Stimulated activated CD4-positive, alpha-beta T cell treated with anti-CD3 and anti-CD28 coated beads, Interleukin-1b, Interleukin-23, amount 100 ng/mL, for 48 hours (primary cell): Measurements from ENCODE around the gene FGD1.
"Not testable (repeated sequence)": the region's sequence is repeated elsewhere in the genome, so short reads cannot be mapped to it uniquely, and the experiment has no call there.

ENCODE experiments used
- DNase-seq: peaks from one replicate; pipeline ENCODE4 v3.0.0-alpha.2; 2020

The FGD1 gene

DNA sequence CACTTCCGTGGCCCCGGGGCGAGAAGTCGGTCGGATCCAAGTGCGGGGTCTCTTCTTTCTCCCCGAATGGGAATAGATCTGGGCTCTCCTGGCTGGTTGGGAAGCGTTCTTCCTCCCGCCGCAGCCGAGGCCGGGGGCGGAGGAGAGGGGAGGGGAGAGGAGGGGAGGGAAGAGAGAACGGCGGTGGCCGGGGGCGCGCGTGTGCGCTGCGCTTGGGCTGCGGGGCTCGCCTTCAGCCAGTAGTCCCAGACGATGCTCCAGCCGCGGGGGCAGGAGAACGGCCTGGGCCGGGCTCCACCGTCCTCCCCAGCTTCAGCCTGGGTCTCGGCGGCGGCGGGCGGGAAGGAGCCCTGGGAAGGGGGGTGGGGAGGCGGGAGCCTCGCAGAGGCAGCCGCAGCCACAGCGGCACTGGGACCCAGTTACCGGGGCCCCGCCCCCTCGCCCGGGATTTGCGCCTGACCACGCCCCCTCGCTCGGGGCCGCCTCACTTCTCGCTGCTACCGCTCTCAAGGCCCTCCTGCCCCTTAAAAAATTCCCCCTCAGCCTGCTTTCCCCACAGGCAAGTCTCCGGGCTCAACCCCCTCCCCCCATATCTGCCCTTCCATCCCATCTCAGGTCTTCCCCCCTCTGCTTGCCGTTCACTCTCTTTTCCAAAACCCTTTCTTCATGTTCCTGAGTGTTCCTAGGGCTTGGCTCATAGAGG is at the start of gene FGD1:
TSS of gene FGD1 (minus strand) at position 421 of the 703 bp plus-strand sequence. CDS start 802 bp downstream, outside the sequence.
- peak; percentile 23 for DNase-seq

DNA sequence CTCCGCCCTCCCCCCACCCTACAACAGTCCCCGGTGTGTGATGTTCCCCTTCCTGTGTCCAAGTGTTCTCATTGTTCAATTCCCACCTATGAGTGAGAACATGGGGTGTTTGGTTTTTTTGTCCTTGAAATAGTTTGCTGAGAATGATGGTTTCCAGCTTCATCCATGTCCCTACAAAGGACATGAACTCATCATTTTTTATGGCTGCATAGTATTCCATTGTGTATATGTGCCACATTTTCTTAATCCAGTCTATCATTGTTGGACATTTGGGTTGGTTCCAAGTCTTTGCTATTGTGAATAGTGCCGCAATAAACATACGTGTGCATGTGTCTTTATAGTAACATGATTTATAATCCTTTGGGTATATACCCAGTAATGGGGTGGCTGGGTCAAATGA is 46.2 kb upstream of the FGD1 start:
- DNase-seq: not testable (repeated sequence)

DNA sequence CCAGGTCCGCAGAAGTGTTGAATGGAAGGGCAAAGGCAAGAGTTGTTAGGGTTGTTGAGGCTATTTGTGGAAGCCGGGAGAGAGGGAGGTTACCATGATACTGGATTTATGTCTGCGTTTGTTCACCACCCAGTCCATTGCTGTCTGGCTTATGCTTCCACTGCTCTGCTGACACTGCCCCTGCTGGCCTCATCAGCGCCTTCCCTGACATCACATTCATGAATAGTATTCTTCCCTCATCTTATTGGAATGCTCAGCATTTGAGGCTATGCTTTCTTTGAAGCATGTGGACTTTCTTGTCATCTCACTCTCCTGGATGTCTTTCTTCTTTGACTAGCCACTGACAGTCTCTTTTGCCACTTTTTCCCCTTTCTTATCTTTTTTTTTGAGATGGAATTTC is 44.3 kb upstream of the FGD1 start:
- no peak for DNase-seq

DNA sequence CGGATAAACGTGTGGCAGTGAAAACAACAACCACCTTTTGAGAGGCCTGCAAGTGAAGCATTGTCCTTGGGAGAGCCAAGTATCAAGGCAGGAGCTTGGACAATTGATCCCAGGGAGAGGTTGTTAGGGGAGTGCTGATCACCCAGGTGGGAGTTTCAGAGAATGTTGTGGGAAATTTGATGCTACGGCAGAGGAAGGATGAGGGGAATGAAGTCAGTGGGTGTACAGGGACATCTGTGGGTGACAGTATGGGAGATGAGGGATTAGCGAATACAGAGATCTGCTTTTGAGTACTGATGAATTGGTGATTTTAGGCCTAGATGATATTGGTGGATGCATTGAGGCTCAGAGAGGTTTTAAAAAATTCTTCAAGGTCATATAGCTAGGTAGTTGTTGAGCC is 38.2 kb upstream of the FGD1 start:
- DNase-seq: no peak

DNA sequence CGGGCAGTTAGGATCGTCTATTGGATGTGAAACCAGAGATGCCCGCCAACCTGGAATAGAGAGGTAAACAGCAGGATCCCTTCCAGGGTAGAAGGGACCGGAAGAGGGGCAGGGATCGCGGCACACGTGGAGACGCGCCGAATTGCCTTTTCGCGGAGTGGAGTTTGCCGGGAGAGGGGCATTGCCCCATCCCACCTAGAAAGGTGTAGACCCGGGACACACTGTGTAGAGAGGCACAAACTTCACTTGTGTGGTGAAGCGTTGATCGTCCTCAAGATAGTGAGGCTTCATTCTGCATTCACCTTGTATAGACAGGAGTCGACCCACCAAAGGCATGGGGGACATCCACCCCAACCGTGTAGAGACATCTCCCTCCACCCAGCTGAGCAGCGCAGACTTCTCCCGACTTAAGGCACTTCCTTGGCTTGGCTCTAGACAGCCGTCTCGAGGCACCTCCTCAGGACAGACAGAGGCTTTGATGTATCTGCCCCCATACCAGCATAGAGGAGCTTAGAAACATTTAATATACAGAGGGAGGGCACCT is 34.4 kb upstream of the FGD1 start:
- peak; percentile 3 for DNase-seq

DNA sequence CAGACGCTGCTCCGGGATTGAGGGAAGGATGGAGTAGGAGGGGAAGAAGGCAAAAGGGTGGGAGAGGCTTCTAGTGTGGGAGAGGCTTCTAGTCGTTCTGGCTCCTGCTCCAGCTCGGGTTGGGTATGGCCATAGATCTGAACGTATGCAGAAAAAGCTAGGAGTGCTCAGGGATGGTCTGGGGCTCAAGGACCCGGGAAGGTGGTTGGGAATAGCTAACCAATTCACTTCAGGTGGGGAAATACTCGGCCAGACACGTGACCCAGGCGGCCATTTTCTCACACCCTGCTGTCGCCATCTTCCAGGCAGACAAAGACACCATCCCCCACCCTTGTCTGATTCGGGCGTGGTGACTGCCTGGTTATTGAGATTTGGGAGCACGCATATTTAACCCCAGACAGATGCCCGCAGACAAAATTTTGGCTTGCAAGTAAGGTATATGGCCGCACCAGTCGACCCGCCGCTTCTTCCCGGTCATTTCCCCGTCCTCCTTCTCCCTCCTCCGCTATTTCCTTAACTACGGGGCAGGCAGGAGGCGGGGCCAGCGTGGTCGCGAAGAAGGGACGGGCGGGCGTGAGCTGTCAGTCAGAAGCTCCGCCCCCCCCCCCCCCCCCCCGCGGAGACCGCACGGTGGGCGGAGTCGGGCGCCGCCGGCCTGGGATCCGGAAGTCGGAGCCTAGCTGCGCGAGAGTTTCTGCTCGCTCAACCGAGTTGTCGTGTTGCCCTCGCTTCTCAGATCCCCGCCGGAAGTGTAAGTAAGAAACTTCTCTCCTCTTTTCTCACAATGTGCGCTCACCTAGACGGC is 33.7 kb upstream of the FGD1 start, which contains the start of gene GNL3L:
TSS of gene GNL3L (plus strand) at position 668 of the 805 bp plus-strand sequence. CDS start 2,348 bp downstream, outside the sequence.
- peak; percentile 81 for DNase-seq

DNA sequence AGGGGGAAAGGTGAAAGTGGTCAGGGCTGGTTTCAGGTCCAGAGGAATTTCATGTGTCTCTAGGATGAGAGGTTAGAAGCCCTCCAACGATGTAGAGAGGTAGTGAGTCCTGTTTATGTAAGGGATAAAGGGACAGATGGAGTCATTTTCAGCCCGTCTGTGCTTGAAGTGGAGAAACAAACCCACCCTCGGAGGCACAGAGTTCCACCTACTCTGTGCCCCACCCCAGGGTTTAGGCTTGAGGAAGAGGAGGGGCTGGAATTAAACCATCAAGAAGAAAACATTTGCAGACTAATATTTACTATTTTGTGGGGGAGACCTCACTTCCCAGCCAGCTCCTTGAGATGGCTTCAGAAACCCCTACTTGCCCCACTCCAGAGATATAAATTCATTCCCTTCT is 33.1 kb upstream of the FGD1 start:
- DNase-seq: no peak

DNA sequence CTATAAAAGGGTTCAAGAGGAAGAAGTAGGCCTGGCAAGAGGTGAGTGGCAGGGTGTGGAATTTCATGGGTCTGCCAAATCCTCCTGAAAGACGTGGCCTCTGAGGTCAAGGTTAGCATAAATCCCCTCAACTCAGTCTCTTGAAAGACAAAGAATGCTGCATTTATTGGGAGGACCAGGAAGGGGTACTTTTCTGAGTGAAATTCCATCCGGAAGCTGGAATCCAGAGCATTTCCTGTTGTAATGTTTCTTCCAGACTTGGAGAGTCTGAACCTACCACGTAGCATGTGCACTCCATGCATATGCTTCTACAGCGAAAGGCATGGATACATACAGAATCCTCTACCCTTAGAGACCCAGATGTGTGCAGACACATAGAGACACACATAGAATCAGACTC is 13.4 kb upstream of the FGD1 start:
- DNase-seq: no peak

DNA sequence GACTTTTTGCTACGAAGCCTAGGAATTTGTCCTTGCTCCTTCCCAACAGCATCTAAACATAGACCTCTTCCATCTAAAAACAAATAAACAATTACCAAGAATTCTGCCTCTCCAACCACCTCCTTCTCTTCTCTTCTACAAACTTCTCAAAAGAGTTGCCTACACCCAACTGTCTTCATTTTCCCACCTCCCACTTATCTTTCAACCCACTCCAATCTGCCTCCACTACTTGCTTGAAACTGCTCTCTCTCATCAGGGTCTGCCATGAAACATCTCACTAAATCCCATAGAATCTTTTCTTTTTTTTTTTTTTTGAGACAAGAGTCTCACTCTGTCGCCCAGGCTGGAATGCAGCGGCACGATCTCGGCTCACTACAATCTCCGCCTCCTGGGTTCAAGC is 902 bp upstream of the FGD1 start:
- DNase-seq: no peak

DNA sequence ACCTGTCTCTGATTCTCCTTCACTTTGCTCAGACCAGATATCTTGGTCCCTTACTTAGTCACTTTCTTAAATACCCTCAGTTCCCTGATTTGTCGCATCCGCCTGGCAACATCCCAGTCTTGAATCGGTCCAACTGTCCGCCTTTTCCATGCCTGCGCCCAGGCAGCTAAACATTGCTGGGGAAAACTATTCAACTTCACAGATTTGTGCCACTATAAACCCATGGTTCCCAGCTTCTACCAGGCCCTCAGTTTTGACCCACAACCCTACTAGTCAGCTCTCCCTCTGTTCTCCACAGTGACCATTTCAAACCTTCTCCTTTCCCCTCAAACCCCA is 451 bp upstream of the FGD1 start:
- DNase-seq: no peak

DNA sequence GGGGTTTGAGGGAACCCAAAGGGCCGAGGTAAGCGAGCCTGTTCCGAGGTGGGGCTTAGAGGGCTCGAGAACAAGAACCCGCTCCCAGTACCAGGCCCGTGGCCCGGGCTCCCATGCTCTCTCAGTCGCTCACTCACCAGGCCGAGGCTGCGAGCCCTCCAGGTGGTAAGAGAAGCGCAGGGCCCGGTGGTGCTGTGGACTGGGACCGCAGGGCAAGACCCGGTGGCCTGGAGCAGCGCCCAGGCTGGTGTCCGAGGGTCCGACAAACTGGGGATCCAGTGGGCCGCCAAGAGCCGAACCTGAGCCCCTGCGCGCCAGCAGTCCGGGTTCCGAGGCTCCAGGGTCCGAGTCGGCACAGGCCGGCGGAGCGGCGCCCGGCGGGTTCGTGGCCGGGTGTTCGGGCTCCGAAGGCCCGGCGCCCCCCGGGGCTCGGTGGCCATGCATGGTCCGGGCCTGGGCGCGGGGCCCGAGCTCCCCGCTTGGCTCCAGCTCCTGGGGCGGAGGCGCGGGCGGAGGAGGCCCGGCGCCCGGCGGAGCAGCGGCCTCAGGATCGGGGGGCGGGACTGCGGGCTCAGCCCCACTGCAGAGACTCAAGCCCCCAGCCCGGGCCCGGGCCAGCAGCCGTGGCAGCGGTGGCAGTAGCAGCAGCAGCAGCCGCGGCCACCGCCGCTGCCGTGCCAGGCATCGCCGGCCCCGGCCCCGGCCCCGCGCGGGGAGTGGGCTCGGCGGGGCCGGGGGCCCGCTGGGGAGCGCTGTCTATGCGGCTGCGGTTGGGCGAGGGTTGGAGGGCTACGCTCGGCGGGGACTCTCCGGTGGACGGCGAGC is 833 bp downstream of the FGD1 start:
- DNase-seq: no peak

DNA sequence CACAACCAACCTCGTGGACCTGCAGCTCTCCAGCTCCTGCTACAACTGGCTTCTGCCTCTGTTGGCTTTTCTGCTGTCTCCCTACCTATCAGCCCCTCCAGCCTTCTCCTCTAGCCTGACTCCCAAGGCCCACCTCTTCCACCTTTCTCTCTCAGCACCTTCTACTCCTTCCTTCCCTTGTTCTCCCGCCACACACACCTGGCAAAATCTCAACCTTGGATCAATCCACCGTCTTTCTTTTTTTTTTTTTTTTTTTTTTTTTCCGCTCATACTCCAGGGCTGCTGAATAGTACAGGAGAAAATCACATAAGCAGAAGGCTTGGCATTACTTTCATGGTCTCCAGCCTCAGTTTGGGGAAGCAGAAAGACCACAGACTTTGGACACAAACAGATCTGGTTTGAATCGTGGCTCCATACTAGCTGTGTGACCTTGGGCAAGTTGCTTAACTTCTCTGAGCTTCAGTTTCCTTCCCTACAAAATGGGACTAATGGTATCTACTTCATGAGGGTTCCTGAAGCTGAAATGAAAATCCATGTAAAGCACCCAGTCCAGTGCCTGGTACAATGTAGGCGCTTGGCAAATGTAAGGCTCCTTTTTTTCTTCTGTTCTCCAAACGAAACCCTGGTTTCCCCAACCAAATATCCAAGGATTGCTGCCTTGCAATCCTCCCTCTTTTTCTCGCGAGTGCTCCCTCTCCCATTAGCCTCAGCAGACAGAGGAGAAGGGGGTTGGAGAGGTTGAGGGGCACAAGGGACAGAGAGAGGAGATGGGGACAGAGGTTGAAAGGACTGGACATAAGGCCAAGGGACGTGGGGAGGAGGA is 1.7 kb downstream of the FGD1 start:
- no peak for DNase-seq

DNA sequence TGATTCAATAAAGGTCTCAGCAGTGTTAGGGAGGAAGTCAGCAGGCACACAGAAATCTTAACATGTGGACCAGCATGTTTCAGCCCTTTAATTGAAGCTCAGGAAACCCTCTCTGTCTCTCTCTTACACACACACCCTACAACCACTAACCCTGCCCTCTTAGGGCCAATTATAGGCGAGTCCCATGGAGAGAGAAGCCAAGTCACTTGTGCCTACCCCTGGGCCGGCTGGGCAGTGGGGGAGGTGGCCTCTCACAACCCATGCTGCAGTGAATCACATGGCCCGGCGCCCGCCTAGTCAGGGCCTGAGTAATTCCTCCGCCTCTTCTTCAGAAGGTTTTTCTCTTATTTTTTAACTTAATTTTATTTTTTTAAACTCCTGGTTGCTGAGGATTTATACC is 3.7 kb downstream of the FGD1 start:
- no peak for DNase-seq

DNA sequence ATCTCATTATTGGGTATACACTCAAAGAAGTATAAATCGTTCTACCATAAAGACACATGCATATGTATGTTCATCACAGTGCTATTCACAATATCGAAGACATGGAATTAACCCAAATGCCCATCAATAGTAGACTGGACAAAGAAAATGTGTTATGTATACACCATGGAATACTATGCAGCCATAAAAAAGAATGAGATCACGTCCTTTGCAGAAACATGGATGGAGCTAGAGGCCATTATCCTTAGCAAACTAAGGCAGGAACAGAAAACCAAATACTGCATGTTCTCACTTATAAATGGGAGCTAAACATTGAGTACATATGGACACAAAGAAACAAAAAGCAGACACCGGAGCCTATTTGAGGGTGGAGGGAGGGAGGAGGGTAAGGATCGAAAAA is 6.2 kb downstream of the FGD1 start:
- not testable (repeated sequence) for DNase-seq

DNA sequence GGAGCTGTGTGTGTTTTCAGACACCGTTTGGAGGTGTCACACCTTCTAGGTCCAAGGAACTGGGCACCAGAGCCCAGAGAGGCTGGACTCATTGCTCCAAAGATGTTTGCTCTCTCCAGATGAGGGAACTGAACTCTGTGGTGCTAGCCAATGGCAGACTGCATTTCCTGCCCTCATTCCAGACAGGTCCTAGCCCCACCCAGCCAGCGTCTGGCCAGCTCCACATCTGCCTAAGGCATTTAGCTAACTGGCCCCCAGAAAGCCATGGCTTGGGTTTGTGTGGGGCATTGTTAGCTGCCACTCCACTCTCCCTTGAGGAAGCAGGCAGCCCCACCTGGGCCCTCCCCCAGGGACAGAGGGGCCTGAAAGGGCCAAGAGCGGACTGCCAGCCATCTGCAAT is 11.4 kb downstream of the FGD1 start:
- no peak for DNase-seq

DNA sequence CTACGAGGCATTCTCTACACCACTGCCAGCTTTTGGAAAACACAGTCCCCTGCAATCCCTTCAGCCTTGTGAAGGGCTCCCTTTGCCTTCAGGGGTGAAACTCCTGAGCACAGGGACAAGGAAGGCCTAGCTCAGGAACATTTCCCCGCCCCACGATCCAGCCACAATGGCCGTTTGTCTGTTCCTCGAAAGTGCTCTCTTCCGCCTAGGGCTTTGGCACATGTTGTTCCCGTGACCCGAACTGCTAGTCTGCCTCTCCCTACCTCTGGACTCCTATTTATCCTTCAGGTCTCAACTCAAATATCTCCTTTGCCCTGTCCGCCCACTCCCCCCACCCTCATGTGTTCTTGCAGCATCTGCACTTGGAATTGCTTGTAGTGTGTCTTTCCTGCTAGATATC is 12.1 kb downstream of the FGD1 start:
- DNase-seq: no peak

DNA sequence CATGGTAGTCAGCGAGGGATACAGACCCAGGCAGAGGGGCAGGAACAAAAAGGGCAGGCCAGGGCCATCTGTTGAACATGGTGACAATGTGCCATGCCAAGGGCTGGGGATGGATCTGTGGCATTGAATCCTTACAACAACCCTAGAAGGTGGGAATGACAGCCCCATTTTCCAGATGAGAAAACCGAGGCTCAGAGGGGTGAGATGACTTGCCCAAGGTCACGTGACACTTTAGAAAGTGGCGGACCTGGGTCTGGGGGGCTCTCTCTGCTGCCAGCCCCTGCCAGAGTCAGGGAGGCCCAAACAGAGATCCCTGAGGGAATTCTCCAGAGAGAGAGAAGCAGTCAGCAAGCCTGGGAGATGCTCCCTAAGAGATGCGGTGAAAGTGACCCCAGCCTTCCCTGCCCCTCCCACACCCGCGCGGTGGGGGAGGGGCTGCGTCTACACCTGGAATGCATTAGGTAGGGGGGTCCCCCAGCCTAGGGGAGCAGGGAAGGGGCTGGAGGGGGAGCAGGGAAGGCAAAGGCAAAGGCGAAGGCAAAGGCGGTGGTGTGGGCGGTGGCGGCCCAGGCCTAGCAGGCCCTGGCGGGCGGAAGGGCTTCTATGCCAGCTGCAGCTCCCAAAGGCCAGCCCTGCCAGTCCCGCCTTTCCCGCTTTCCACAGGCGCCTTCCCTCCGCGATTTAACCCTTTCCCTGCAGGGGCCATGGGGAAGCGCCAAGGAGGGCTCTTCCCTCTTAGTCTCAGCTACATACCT is 13.0 kb downstream of the FGD1 start:
- no peak for DNase-seq

DNA sequence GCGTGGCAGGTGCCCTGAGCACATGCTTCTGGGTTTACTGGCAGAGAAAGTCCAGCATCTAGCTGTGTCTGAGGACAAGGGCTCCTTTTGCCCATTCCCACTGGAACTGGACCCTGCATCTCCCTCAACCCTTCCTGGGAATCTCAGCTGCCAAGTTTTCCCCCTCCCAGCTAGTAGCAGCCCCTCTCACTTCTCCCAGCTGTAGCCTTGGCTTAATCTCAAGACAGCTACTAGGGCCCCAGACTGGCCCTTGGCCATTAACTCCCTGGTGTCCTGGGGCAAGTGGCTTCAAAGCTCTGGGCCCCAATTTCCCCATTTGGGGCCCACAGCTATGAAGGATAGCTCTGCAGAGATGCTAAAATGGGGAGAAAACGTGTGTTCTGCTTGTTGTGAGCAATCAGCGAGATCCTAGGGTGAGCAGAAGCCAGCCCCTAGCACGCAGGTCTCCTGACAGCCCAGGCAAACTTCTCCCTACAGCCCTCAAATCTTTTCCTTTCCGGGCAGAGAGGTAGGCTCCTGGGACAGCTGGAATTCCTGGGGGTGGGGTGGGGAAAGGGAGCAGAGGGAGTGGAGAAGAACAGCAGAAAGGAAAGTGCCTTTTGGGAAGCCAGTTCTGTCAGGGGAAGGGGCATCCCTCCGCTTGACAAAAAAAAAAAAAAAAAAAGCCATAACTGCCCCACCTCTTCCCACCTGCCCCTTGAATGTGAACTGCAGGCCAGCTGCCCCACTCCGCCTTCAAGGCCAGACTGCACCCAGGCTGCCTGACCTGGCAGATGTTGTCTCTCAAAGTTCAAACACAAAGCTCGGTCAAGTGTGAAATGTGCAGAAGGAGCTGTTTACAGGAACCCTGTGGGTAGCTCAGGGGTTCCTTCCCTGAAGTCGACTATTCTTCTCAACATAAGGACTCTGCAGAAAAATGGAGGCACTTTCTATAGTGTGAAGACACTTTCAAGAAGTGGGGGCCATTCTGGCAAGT is 16.6 kb downstream of the FGD1 start:
- DNase-seq: no peak

DNA sequence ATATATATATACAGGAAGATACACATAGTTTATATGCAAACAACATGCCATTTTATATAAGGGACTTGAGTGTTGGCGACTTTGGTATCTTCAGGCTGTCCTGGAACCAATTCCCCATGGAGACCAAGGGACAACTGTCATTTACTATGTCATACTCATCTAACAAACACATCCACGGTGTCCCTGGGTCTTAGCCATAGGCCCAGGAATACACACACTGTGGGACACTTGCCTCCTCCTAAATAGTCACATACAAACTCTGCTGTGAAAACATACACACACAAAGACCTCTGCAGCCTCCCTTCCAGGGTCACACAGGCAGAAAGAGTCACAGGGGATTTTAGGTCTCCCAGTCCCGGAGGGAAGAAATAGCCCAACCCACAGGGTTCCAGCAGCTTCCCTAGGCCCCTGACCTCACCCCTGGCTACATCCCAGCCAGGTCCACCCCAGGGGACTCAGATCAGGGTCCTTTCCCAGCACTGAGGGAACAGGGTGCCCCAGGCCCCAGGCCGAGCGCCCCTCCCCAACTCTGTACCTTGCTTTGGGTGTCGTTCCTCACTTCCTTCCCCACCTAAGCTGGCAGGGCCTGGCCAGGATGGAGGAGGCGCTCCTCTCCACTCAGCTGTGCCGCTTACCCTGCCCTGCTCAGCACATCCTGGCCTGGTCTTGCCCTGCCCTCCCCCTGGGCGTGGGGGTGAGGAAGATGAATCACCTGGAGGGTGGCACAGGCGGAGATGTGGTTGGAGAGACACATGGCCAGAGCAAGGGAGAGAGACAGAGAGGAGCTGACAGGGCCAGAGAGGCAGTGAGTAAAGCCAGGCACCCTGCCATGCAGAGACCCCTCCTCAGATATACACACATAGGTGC is 21.8 kb downstream of the FGD1 start:
- DNase-seq: no peak
